GM19238 (cell line): ENCODE measurements around the gene RNF44.
A peak's percentile ranks its signal among the peaks of the same experiment; 100 is the strongest.

Experiments used
- DNase-seq: peaks from one replicate; pipeline ENCODE4 v3.0.0; 2011; ENCODE audit warnings: low spot score; ENCODE audit not compliant: insufficient read length

Gene RNF44

GRCh38 chr5:176535664-176536131, 1.5 kb downstream of the RNF44 start:
- no peak for DNase-seq

DNA sequence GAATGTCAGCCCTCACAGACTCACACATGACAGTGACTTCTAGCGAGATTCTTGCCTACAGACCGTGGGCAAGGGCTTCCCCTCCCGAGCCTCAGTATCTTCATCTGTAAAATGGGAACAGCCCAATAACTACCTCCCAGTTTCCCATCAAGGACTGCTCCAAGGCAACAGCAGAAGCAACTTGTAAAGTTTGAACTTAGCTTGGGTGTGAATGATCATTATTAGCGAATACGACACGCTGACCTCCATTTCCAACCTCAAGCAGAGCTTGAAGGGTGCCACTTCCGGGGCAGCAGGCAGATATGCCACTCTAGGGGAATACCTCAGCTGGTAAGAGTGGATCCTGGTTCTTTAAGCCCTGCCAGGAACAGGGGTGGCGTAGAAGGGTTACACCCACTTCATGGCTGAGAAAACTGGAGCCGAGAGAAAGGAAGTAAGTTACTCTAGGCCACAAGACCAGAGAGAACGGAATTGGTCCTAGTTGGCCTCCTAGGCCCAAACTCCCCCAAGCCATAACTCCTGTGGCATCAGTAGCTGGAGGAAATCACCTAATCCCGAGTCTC, 2.0 kb downstream of the RNF44 start:
- DNase-seq = peak; percentile 33

DNA sequence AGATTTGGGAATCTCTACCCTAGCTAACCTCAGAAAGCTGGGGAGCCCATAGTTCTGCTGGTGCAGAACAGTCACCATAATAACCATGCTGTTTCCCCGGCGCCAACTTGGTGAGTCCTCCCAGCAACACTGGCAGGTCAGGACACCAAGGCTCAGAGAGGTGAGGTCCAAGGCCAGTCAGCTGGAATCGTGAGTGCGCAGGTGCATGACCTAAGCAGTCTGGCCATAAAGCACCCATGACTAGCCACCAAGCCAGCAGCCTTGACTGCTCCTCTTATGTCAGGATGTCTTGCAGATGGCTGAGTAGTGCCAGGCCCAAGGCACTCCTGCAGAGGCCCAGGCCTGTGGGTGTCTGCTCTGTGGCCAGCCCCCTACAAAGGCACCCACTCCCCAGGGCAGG, 2.6 kb downstream of the RNF44 start:
- no peak for DNase-seq

GRCh38 chr5:176533894-176534611, 3.1 kb downstream of the RNF44 start:
- DNase-seq = no peak

DNA sequence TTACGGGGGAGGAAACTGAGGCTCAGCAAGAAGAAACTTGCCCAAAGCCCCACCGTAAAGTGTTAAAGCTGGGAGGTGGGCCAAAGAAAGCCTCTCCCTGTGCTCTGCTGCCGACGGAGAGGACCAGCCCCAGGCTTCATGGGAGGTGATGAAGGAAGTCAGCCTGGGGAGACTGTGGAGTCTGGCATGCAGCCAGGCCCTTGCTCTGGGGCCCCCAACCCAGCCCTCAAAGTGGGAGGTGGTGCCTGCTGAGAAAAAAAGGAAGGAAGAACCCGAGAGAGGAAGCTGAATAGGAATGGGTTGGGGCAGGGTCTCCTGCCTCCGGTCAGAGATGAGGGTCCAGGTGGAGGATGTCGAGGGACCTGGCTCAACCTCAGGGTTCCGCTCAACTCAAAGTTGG, 3.8 kb downstream of the RNF44 start:
- DNase-seq = no peak

GRCh38 chr5:176532795-176533194, 4.4 kb downstream of the RNF44 start:
- DNase-seq = no peak

GRCh38 chr5:176531902-176532493, 5.2 kb downstream of the RNF44 start:
- no peak for DNase-seq

GRCh38 chr5:176530983-176531901, 6.0 kb downstream of the RNF44 start:
- DNase-seq = no peak

- DNase-seq = no peak
Measured at GRCh38 chr5:176530393-176530982, 6.7 kb downstream of the RNF44 start.

DNA sequence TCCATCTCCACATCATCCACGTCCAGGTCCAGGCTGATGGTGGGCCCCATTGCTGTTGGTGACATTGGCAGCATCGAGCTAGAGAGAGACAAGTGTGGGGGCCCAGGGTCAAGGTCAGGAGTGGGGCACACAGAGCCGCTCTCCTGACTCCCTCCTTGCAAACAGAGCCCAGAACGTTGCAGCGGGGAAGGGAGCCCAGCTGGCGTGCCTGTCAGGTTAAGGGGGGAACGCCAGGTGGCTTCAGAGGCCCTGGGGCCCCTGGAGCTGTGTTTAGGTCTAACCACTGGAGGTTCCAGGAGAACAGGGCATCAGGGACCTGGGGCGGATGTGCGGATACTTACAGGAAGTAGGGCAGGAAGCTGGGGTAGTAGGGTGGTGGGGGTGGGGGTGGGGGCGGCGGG, 7.5 kb downstream of the RNF44 start:
- no peak for DNase-seq

- DNase-seq = no peak
Measured at GRCh38 chr5:176529116-176529740, 8.0 kb downstream of the RNF44 start.

- DNase-seq = no peak
Measured at GRCh38 chr5:176528761-176529115, 8.5 kb downstream of the RNF44 start.

- no peak for DNase-seq
Measured at GRCh38 chr5:176528301-176528700, 8.9 kb downstream of the RNF44 start.

GRCh38 chr5:176527246-176528222, 9.7 kb downstream of the RNF44 start:
- no peak for DNase-seq

DNA sequence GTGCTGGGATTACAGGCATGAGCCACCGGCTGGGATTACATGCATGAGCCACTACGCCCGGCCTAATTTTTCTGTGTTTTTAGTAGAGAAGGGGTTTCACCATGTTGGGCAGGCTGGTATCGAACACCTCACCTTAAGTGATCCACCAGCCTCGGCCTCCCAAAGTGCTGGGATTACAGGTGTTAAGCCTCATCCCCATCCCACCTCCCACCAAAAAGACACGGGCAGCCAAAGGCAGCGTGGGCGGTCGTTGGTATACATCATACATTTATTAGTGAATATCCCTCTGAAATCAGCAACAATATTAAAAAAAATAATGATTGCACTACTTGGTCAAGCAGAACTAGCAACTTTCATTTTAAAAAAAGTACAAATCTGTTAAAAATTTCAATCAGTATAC, 10.7 kb downstream of the RNF44 start:
- DNase-seq = no peak

- DNase-seq = no peak
Measured at GRCh38 chr5:176525677-176526076, 11.5 kb downstream of the RNF44 start.

DNA sequence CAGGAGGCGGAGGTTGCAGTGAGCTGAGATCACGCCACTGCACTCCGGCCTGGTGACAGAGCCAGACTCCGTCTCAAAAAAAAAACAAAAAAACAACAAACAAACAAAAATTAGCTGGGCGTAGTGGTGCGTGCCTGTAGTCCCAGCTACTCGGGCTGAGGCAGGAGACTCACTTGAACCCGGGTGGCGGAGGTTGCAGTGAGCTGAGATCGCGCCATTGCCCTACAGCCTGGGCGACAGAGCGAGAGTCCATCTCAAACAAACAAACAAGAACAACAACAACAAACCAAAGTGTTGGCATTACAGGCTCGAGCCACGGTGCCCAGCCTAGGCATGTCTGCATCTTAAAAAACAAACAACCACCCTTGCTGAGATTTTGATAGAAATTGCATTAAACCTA, 12.2 kb downstream of the RNF44 start:
- no peak for DNase-seq

- DNase-seq = no peak
Measured at GRCh38 chr5:176524138-176524537, 13.1 kb downstream of the RNF44 start.

GRCh38 chr5:176521699-176522263, 15.4 kb downstream of the RNF44 start:
- DNase-seq = no peak

DNA sequence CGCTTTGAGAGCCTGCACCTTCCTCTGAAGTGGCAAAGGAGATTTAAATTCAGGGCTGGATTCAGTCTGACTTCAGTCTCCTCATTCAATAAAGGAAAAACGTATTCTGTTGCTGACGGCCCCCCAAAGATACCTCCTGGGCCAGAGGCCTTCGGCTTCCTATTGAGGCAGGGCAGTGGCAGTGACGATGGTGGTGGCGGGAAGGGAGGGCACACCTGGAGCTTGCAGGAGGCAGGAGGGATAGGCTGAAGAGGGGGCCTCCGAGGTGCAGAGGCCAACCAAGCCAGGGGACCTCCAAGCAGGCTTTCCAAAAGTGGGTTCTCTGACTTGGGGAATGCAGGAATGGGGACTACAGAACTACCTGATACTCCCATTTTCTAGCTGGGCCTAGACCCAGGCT, 15.9 kb downstream of the RNF44 start:
- no peak for DNase-seq
